ENCODE measurements around the gene UCK1. TPM values are rescaled to one million over a fixed set of nuclear protein-coding genes. Genes with fewer than 3 reads are reported as not detected.

The UCK1 gene
- total and polyA plus RNA-seq, 4 donors: 17.6 to 28.6 (median 25.1) TPM

DNA sequence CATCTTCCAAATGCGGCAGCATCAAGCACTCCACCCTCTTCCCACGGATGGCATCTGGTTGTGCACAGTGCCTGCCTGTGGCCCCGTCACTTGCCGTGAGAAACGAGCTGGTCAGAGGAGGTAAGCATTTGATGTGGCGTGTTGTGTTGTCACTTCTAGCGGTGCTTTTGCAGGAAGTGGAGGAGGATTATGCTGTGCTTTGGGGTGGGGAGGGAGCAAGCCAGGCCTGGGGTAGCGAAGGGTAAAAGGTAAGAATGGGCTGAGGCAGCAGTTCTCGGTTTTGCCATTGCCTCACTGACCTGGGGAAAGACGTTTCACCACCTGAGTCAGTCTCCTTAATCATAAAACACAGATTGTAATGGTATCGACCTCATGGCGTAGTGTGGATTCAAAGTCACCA, 30.7 kb downstream of the UCK1 start:
- WGBS, 2 donors: 70 to 73% methylated on average over 12 of the region's 12 CpGs
- no peaks in the 10 kb centered on the region for H3K9me3 ChIP-seq (ENCODE audit: control insufficient read depth in 4 of 4, insufficient read depth in 3 of 4, low read length in 3 of 4)
- no peaks in the 10 kb centered on the region for H3K27me3 ChIP-seq (ENCODE audit: control insufficient read depth in 3 of 3, insufficient read depth in 3 of 3, low read length in 2 of 3)
- TF ChIP-seq, protein P1, sequence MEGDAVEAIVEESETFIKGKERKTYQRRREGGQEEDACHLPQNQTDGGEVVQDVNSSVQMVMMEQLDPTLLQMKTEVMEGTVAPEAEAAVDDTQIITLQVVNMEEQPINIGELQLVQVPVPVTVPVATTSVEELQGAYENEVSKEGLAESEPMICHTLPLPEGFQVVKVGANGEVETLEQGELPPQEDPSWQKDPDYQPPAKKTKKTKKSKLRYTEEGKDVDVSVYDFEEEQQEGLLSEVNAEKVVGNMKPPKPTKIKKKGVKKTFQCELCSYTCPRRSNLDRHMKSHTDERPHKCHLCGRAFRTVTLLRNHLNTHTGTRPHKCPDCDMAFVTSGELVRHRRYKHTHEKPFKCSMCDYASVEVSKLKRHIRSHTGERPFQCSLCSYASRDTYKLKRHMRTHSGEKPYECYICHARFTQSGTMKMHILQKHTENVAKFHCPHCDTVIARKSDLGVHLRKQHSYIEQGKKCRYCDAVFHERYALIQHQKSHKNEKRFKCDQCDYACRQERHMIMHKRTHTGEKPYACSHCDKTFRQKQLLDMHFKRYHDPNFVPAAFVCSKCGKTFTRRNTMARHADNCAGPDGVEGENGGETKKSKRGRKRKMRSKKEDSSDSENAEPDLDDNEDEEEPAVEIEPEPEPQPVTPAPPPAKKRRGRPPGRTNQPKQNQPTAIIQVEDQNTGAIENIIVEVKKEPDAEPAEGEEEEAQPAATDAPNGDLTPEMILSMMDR (IDR thresholded peaks at IDR 0.05; ENCODE audit: control extremely low read depth, extremely low read depth): no peak
- no peak overlapping the region for H3K27ac ChIP-seq (ENCODE audit: low read depth in 1 of 2, low read length in 1 of 2)
- no peak for ATAC-seq (ENCODE audit: insufficient read depth, low FRiP score)
- H3K4me1 ChIP-seq (ENCODE audit: control insufficient read depth in 5 of 5, insufficient read depth in 5 of 5, low read length in 5 of 5): peaks cover 0 to 11% (median 10%) of the 10 kb centered on the region in 5 donors
- H3K4me3 ChIP-seq: no peak overlapping the region
- H3K36me3 ChIP-seq (ENCODE audit: control insufficient read depth in 4 of 4, insufficient read depth in 4 of 4, low read length in 4 of 4): peaks cover 13 to 38% (median 31%) of the 10 kb centered on the region in 4 donors
- DNase-seq: no peak
- H3K9ac ChIP-seq (ENCODE audit: insufficient read depth in 1 of 2, low read length in 2 of 2): no peak overlapping the region

- peaks cover 23 to 45% (median 37%) of the 10 kb centered on the region in 4 donors for H3K36me3 ChIP-seq (ENCODE audit: control insufficient read depth in 4 of 4, insufficient read depth in 4 of 4, low read length in 4 of 4)
- H3K27ac ChIP-seq (ENCODE audit: low read depth in 1 of 2, low read length in 1 of 2): no peak overlapping the region
- TF ChIP-seq, protein P1 (IDR thresholded peaks at IDR 0.05; ENCODE audit: control extremely low read depth, extremely low read depth): no peak
- no peak for DNase-seq
- H3K4me1 ChIP-seq (ENCODE audit: control insufficient read depth in 5 of 5, insufficient read depth in 5 of 5, low read length in 5 of 5): peaks cover 0 to 10% (median 8%) of the 10 kb centered on the region in 5 donors
- H3K9ac ChIP-seq (ENCODE audit: insufficient read depth in 1 of 2, low read length in 2 of 2): no peak overlapping the region
- H3K4me3 ChIP-seq: no peak overlapping the region
- H3K9me3 ChIP-seq (ENCODE audit: control insufficient read depth in 4 of 4, insufficient read depth in 3 of 4, low read length in 3 of 4): no peaks in the 10 kb centered on the region
- no peaks in the 10 kb centered on the region for H3K27me3 ChIP-seq (ENCODE audit: control insufficient read depth in 3 of 3, insufficient read depth in 3 of 3, low read length in 2 of 3)
- ATAC-seq (ENCODE audit: insufficient read depth, low FRiP score): no peak
- WGBS, 2 donors: 77 to 92% methylated on average over 7 of the region's 7 CpGs
Measured at GRCh38 chr9:131499254-131499767, 31.8 kb downstream of the UCK1 start.

GRCh38 chr9:131496844-131497405, 34.1 kb downstream of the UCK1 start:
- Histone ChIP-seq H3K27ac (ENCODE audit: low read depth in 1 of 2, low read length in 1 of 2) (no peak overlapping the region), H3K36me3 (ENCODE audit: control insufficient read depth in 4 of 4, insufficient read depth in 4 of 4, low read length in 4 of 4) (peaks cover 43 to 68% (median 54%) of the 10 kb centered on the region in 4 donors), H3K9me3 (ENCODE audit: control insufficient read depth in 4 of 4, insufficient read depth in 3 of 4, low read length in 3 of 4) (no peaks in the 10 kb centered on the region), H3K4me1 (ENCODE audit: control insufficient read depth in 5 of 5, insufficient read depth in 5 of 5, low read length in 5 of 5) (no peaks in the 10 kb centered on the region), H3K27me3 (ENCODE audit: control insufficient read depth in 3 of 3, insufficient read depth in 3 of 3, low read length in 2 of 3) (no peaks in the 10 kb centered on the region), H3K4me3 (no peak overlapping the region), H3K9ac (ENCODE audit: insufficient read depth in 1 of 2, low read length in 2 of 2) (no peak overlapping the region)
- WGBS, 2 donors: 88 to 91% methylated on average over 10 of the region's 10 CpGs
- no peak for ATAC-seq (ENCODE audit: insufficient read depth, low FRiP score)
- TF ChIP-seq, protein P1 (IDR thresholded peaks at IDR 0.05; ENCODE audit: control extremely low read depth, extremely low read depth): no peak
- no peak for DNase-seq
